ENCODE results near the gene ABCA3. TPM values are rescaled to one million over a fixed set of nuclear protein-coding genes. Genes with fewer than 3 reads are reported as not detected.
A peak's percentile ranks its signal among the peaks of the same experiment; 100 is the strongest.

ABCA3 gene
- total and polyA plus RNA-seq, 2 of the 8 experiments (the other 6 are each of a cell fraction or from before 2014, with no cell fraction given), result 5.7 to 7.9 TPM

DNA sequence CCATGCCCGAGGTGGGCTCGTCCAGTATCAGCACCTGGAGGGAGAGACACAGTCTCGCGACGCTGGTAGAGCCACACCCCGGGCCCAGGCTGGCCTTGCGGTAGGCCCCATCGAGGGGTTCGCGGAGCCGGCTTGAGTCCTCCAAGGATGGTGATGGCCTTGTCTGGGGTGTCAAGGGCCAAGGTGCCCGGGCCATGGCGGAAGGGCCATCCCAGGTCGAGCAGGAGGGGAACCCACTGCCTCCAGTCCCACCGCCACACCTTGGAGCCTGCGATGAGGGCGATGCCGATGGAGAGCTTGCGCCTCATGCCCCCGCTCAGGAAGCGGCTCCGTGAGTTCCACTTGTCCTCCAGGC is 43.0 kb downstream of the ABCA3 start:
- Histone ChIP-seq H3K36me3 (ENCODE audit: control insufficient read depth in 2 of 4, insufficient read depth in 4 of 4, low read length in 3 of 4) (no peaks in the 10 kb centered on the region; a peak in 1 of 8 replicates), H4K8ac (ENCODE audit: extremely low read depth, insufficient read depth, low read length) (no peak overlapping the region), H3K27me3 (replicated peaks in 1 of 4; ENCODE audit: control insufficient read depth in 3 of 4, extremely low read depth in 1 of 4, insufficient read depth in 3 of 4, low read length in 3 of 4) (no peaks in the 10 kb centered on the region), H2BK12ac (ENCODE audit: low read depth, low read length) (0 out of 2 replicates have a peak overlapping the region, but pooled peaks have one; percentile 92), H3K4me3 (ENCODE audit: extremely low read depth in 1 of 4, insufficient read depth in 2 of 4, low read depth in 3 of 4, low read length in 4 of 4) (no peak overlapping the region), H3K18ac (ENCODE audit: extremely low read depth, low read length) (no peak overlapping the region), H3K79me1 (ENCODE audit: low read depth, low read length) (no peaks in the 10 kb centered on the region), H2BK5ac (ENCODE audit: low read depth, low read length) (0 out of 2 replicates have a peak overlapping the region, but pooled peaks have one; percentile 81), H4K20me1 (replicated peaks in 1 of 2; ENCODE audit: control insufficient read depth in 1 of 2, insufficient read depth in 2 of 2, low read length in 2 of 2) (no peaks in the 10 kb centered on the region), H2BK20ac (ENCODE audit: low read length) (no peak overlapping the region), H2BK15ac (ENCODE audit: low read length) (no peak overlapping the region), H2BK120ac (replicated peaks; ENCODE audit: low read depth, low read length) (no peak overlapping the region), H3K14ac (ENCODE audit: insufficient read length) (no peak overlapping the region), H3K9me3 (ENCODE audit: insufficient read depth in 2 of 2, low read depth in 1 of 2, low read length in 1 of 2) (no peaks in the 10 kb centered on the region), H3K4me2 (ENCODE audit: insufficient read depth in 1 of 2, low read depth in 2 of 2, low read length in 2 of 2) (no peak overlapping the region), H3K79me2 (ENCODE audit: control insufficient read depth in 1 of 2, insufficient read depth in 2 of 2, low read length in 2 of 2) (no peaks in the 10 kb centered on the region), H3K27ac (ENCODE audit: low read depth, low read length) (no peak overlapping the region), H3K23me2 (ENCODE audit: low read depth, low read length) (no peaks in the 10 kb centered on the region), H3K4me1 (replicated peaks in 1 of 4; ENCODE audit: control insufficient read depth in 3 of 4, insufficient read depth in 4 of 4, low read length in 3 of 4) (peaks cover 0 to 4% (median 1%) of the 10 kb centered on the region in 4 experiments; a peak in 3 of 7 replicates), H2AFZ (ENCODE audit: low read length) (no peak overlapping the region), H3K23ac (ENCODE audit: insufficient read length) (no peak overlapping the region), H3K4ac (replicated peaks; ENCODE audit: insufficient read length, low read depth, low read length) (no peak overlapping the region), H4K91ac (replicated peaks; ENCODE audit: insufficient read length, low read length) (no peak overlapping the region), H2AK5ac (ENCODE audit: low read depth, low read length) (peak overlapping the region; percentile 20; the same call in 1 of the 2 replicates), H4K5ac (ENCODE audit: insufficient read length, low read depth, low read length) (no peak overlapping the region), H3K56ac (replicated peaks; ENCODE audit: insufficient read length, low read depth, low read length) (no peak overlapping the region), H3K9ac (replicated peaks in 1 of 4; ENCODE audit: extremely low read depth in 1 of 4, low read depth in 3 of 4, low read length in 3 of 4) (no peak overlapping the region)
- ChIA-PET CTCF (ENCODE audit: partially characterized antibody) (interaction anchor here (0.7 to 3.4 kb wide), 15 partner anchors 8 to 204 kb away, joined by 3 to 16 read pairs (median 3); no protein-coding TSS in a partner anchor), POLR2A (ENCODE audit: partially characterized antibody) (interaction anchor here (0.7 to 1.8 kb wide), 3 partner anchors 11 to 223 kb away, joined by 3 to 7 read pairs (median 3); no protein-coding TSS in a partner anchor)
- DNase-seq (ENCODE audit: low read depth in 1 of 2, low spot score in 2 of 2) (no peak), FAIRE-seq (no peak)
- WGBS, 2 experiments (ENCODE audit: extremely low coverage in 1 of 2, insufficient coverage in 1 of 2, insufficient read length in 1 of 2, insufficient replicate concordance in 2 of 2, low coverage in 1 of 2, low lambda C conversion rate in 2 of 2, missing lambda C conversion rate in 1 of 2), result 97% methylated on average over 22 of the region's 22 CpGs; no CpG with 5 or more reads in 1 of the 2 experiments
- TF ChIP-seq RBBP5 (IDR thresholded peaks at IDR 0.05; ENCODE audit: borderline replicate concordance, low read depth, low read length) (no peak), NRF1 (IDR thresholded peaks at IDR 0.05; ENCODE audit: low read depth, low read length) (no peak), JUN (IDR thresholded peaks at IDR 0.05; ENCODE audit: low read depth, low read length) (no peak), RNF2 (IDR thresholded peaks at IDR 0.05; ENCODE audit: borderline replicate concordance, low read depth, low read length, missing control alignments, poor library complexity, severe bottlenecking) (no peak), GTF2F1 (IDR thresholded peaks at IDR 0.05; ENCODE audit: borderline replicate concordance, low read depth, low read length) (no peak), EZH2 (IDR thresholded peaks at IDR 0.05; ENCODE audit: low read depth, low read length, severe bottlenecking) (no peak), POLR2A (IDR thresholded peaks at IDR 0.05; ENCODE audit: control extremely low read depth in 1 of 2, low read depth in 2 of 2, low read length in 2 of 2) (no peak), SP1 (IDR thresholded peaks at IDR 0.05; ENCODE audit: low read depth, low read length) (no peak), GABPA (IDR thresholded peaks at IDR 0.05; ENCODE audit: borderline replicate concordance, insufficient read depth, low read length) (no peak)
- TF ChIP-seq, protein P1, sequence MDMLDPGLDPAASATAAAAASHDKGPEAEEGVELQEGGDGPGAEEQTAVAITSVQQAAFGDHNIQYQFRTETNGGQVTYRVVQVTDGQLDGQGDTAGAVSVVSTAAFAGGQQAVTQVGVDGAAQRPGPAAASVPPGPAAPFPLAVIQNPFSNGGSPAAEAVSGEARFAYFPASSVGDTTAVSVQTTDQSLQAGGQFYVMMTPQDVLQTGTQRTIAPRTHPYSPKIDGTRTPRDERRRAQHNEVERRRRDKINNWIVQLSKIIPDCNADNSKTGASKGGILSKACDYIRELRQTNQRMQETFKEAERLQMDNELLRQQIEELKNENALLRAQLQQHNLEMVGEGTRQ (IDR thresholded peaks at IDR 0.05; ENCODE audit: low read length), result no peak
- TF ChIP-seq, protein P2, sequence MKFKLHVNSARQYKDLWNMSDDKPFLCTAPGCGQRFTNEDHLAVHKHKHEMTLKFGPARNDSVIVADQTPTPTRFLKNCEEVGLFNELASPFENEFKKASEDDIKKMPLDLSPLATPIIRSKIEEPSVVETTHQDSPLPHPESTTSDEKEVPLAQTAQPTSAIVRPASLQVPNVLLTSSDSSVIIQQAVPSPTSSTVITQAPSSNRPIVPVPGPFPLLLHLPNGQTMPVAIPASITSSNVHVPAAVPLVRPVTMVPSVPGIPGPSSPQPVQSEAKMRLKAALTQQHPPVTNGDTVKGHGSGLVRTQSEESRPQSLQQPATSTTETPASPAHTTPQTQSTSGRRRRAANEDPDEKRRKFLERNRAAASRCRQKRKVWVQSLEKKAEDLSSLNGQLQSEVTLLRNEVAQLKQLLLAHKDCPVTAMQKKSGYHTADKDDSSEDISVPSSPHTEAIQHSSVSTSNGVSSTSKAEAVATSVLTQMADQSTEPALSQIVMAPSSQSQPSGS (IDR thresholded peaks at IDR 0.05; ENCODE audit: low read length), result no peak

All from H1 (cell line).